IPS-NIHi7 (cell line): ENCODE measurements around the gene YDJC.
"Not testable (repeated sequence)": the region's sequence is repeated elsewhere in the genome, so short reads cannot be mapped to it uniquely, and the experiment has no call there.

Source experiments
- DNase-seq: peaks from one replicate; pipeline ENCODE4 v3.0.0; 2012; ENCODE audit warnings: mixed read lengths; ENCODE audit errors: extremely low spot score

The YDJC gene

DNA sequence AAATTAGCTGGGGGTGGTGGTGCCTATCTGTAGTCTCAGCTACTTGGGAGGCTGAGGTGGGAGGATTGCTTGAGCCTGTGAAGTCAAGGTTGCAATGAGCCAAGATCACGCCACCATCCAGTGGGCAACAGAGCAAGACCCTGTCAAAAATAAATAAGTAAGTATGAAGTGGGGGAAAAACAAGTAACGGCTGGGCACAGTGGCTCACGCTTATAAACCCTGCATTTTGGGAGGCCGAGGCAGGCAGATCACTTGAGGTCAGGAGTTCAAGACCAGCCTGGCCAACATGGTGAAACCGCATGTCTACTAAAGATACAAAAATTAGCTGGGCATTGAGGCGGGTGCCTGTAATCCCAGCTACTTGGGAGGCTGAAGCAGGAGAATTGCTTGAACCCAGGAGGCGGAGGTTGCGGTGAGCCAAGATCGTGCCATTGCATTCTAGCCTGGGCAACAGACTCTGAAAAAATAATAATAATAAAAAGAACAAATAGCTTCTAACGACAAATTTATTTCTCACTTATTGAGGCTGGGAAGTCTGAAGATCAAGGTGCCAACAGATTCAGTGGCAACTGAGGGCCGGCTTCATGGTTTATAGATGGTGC lies 20.2 kb downstream of the YDJC start:
- DNase-seq, result not testable (repeated sequence)

DNA sequence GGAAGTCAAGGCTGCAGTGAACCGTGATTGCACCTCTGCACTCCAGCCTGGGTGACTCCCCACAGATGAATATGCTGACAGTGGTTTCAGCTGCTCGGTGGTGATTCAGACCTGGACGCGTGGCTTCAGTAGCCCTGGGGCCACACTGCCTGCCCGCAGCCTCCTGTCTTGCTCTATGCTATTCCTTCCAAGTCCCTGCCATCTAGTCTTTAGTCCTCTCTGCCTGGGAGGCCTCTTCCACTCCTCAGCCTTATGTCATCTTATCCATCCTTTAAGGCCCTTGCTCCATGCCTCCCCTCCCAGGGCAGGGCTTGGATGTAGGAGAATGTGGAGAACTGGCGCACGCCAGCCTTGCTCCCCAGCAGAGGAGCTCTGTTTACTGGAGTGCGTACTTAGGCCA lies 23.0 kb downstream of the YDJC start:
- no peak for DNase-seq

GRCh38 chr22:21605887-21606564 lies 23.8 kb downstream of the YDJC start:
- no peak for DNase-seq

DNA sequence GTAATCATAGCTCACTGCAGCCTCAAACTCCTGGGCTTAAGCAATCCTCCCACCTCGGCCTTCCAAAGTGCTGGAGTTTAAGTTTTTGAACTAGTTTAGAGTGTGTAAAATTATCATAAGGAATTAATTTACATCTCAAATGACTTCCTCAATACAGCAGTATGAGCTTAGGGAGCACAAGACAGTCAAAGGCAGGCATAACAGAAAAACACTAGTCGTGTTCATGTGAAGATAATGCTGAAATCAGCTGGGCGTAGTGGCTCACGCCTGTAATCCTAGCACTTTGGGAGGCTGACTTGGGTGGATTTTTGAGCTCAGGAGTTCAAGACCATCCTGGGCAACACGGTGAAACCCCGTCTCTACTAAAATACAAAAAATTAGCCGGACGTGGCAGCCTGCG lies 25.8 kb downstream of the YDJC start:
- no peak for DNase-seq

GRCh38 chr22:21602579-21602978 lies 27.2 kb downstream of the YDJC start:
- DNase-seq, result no peak

GRCh38 chr22:21599053-21599893 lies 30.5 kb downstream of the YDJC start:
- DNase-seq, result no peak

DNA sequence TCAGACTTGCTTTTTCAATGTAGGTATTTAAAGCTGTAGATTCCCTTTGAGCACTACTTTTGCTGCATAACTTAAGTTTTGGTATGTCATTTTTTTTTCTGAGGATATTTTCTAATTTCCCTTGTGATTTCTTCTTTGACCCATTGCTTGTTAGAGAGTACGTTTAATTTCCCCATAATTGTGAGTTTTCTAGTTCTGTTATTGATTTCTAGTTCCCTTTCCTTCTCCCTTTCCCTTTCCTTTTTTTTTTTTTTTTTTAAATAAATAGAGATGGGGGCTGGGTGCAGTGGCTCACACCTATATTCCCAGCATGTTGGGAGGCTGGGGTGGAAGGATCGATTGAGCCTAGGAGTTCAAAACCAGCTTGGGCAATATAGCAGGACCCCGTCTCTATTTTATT lies 31.5 kb downstream of the YDJC start:
- DNase-seq, result no peak

DNA sequence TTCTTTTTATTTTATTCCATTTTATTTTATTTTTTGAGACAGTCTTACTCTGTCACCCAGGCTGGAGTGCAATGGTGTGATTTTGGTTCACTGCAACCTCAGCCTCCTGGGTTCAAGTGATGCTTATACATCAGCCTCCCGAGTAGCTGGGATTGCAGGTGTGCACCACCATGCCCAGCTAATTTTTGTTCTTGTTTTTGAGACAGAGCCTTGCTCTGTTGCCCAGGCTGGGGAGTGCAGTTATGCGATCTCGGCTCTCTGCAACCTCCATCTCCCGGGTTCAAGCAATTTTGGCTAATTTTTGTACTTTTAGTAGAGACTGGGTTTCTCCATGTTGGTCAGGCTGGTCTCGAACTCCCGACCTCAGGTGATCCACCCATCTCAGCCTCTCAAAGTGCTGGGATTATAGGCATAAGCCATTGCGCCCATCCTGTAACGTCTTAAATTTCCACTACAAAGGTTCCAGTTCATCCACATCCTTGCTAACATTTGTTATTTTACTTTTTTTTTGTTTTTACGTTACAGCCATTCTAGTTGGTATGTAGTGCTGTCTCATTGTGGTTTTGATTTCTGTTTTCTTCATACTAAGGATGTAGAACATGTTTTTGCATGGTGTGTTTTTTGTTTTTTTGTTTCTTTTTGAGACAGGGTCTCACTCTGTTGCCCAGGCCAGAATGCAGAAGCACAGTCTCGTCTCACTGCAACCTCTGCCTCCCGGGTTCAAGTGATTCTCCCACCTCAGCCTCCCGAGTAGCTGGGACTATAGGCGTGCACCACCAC lies 33.3 kb downstream of the YDJC start:
- DNase-seq, result not testable (repeated sequence)

DNA sequence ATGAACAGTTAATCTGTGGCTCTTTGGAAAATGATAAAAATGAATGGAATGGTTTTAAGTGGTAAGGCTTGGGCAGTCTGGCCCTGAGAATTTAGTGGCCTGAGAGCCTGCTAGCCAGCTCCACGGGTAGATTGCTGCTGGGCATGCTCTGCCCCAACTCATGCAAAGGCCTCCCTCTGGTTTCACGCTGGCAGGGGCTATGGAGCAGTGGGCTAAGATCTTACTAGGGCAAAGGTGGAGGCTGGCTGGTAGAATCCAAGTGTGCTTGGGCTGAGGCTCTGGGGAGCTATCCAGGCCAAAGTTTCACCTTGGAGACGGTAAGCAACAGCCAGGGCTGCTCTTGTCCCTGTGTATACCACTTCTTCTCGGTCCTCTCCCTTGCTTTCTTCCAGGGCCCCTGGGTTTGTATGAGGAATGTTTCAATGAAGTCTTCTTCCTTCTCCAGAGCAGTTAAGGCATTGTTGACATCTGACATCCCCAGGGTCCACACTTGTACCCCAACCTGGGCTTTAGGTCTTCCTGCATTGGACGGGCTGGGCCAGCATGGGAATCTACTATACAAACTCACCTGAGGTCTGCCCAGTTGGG lies 34.9 kb downstream of the YDJC start:
- no peak for DNase-seq

- peak; percentile 68 for DNase-seq
Measured at GRCh38 chr22:21593406-21594232, 36.2 kb downstream of the YDJC start.

DNA sequence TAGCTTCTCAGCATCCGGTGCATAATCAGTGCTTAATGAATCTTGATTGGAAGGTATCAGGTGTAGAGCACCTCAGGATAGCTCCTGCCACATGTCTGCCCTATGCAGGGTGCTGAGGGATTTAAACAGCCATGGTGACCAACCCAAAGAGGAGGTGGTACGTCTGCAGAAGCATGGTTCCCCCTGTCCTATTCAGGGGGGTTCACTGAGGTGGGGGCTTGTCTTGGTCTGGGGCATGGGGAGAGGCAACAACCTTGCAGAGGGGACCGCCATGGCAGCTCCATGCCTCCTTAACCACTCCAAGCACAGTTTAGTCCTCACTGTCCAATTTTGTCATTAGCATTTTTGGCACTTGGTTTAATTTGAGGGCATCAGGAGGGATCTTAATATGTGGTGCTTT lies 37.4 kb downstream of the YDJC start:
- no peak for DNase-seq

- DNase-seq, result no peak
Measured at GRCh38 chr22:21591695-21592094, 38.1 kb downstream of the YDJC start.

GRCh38 chr22:21590809-21591641 lies 38.8 kb downstream of the YDJC start:
- DNase-seq, result no peak

- no peak for DNase-seq
Measured at GRCh38 chr22:21589396-21589795, 40.4 kb downstream of the YDJC start.

DNA sequence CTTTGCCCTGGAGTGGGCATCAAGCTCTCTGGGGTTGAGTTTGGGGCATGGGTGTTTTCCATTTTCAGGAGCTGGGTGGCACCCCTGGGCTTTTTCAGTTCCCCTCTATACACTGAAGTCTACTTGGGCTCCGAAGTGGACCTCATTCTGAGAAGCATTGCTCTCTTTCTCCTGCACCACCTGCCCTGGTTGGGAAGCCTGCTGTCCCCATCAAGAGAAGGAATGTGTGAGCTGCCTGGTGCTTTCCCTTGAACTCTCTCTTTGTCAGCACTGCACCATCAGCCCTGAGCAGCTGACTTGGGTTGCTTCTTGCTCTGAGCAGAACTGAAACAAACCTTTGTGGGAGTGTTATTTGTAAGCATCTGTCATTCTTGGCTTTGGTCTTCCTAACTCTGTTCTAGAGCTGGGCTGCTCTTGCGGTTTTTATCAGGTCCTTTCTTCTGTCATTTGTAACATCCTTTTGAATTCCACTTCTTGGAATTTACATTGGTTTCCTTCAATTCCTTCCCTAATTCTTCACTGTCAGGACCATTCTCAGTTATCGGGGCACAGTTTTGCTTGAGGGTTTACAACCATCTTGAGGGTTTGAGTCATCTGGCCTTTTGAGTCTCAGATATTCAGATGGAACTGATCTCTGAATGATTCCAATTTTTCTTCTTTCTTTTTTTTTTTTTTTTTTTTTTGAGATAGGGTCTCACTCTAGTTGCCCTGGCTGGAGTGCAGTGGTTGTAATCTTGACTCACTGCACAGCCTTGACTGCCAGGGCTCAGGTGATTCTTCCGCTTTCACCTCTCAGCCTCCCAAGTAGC lies 41.8 kb downstream of the YDJC start:
- DNase-seq, result peak; percentile 12

DNA sequence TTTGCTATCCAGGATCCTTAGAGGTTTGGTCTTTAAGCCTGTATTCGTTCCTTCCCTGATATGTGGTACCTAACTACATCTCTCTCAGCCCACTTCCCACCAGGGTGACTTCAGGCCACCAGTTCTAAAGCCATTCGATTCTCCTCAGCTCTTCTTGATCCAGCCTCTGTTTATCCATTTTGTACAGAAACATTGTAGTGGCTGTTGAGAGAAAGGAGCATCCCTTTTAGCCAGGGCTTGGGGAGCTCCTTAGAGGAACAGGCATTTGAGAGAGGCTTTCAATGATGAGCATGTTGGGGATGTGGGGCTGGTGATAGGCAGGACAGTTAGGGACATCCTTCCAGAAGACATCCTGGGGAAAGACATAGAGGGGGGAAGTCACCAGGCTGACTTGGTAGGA lies 44.4 kb downstream of the YDJC start:
- no peak for DNase-seq

- DNase-seq, result no peak
Measured at GRCh38 chr22:21582801-21583740, 46.8 kb downstream of the YDJC start.
